Endothelial cell of umbilical vein (primary cell): Measurements from ENCODE around the gene SLC13A1. TPM values are rescaled to one million over a fixed set of nuclear protein-coding genes. Genes with fewer than 3 reads are reported as not detected.

Experiments
- BruUV-seq: library from RNA; stranded (reverse); fragments of 400-500 nt; replicated peaks from 2 replicates; lab custom pipeline; 2021; lab: Mats Ljungman, UMichigan
- CTCF ChIA-PET: fragments of 300-600, 350-600 bp; sonication (Branson Sonifier 250); formaldehyde crosslinking; loops from one replicate; lab custom pipeline; 2021; ENCODE audit warnings: antibody characterized with exemption, inconsistent platforms; lab: Charles Lee
- POLR2A ChIA-PET: fragments of 300-600, 350-600 bp; sonication (Branson Sonifier 250); formaldehyde crosslinking; loops from one replicate; lab custom pipeline; 2021; ENCODE audit warnings: antibody characterized with exemption, inconsistent platforms; lab: Charles Lee
- DNase-seq: peaks from one replicate; pipeline ENCODE4 v3.0.0-alpha.2; 2011; ENCODE audit warnings: low read depth, low spot score
- FAIRE-seq: peaks from 2 replicates; lab custom pipeline; 2011; peaks lifted over from hg19 to GRCh38; lab: Jason Lieb, UNC
- H2AFZ ChIP-seq: 2 replicates; pipeline ENCODE4 v1.6.0; 2012; ENCODE audit warnings: low read depth, low read length, control low read depth, inconsistent platforms
- H3K27ac ChIP-seq: 2 replicates; pipeline ENCODE4 v1.5.1; 2011; ENCODE audit warnings: low read depth, mild to moderate bottlenecking, control low read depth, low read length, moderate library complexity; ENCODE audit not compliant: insufficient read depth
- H3K27me3 ChIP-seq, 2 experiments: 2 replicates each; pipeline versions ENCODE4 v1.6.0 to v1.6.1; 2011; ENCODE audit warnings: low read length in 2 of 2, mixed read lengths in 1 of 2; ENCODE audit not compliant: control insufficient read depth in 2 of 2, insufficient read depth in 2 of 2
- H3K36me3 ChIP-seq, 2 experiments: 2 replicates in 1 of 2; 3 replicates in 1 of 2; pipeline ENCODE4 v1.5.1; 2011; ENCODE audit warnings: low read length in 2 of 2, mild to moderate bottlenecking in 1 of 2, moderate library complexity in 1 of 2; ENCODE audit not compliant: control insufficient read depth in 2 of 2, insufficient read depth in 2 of 2; ENCODE audit errors: extremely low read depth in 1 of 2
- H3K4me1 ChIP-seq: 3 replicates; pipeline ENCODE4 v1.5.1; 2011; ENCODE audit warnings: mild to moderate bottlenecking, low read length; ENCODE audit not compliant: control insufficient read depth, insufficient read depth; ENCODE audit errors: extremely low read depth
- H3K4me2 ChIP-seq: 2 replicates; pipeline ENCODE4 v1.6.1; 2011; ENCODE audit warnings: low read length, control low read depth, mixed read lengths; ENCODE audit not compliant: insufficient read depth
- H3K4me3 ChIP-seq, 3 experiments: fragments of 200-600 bp in 1 of 3; sonication (generic), shearing (Covaris generic) in 1 of 3; replicated peaks in 1 of 3; 2 replicates each; pipeline ENCODE4 v1.5.1; 2011 to 2016; ENCODE audit warnings: control low read depth in 3 of 3, low read length in 3 of 3, mild to moderate bottlenecking in 2 of 3, inconsistent platforms in 1 of 3, low read depth in 1 of 3, moderate library complexity in 1 of 3; ENCODE audit not compliant: insufficient read depth in 1 of 3
- H3K79me2 ChIP-seq: 2 replicates; pipeline ENCODE4 v1.6.0; 2012; ENCODE audit warnings: low read length, inconsistent platforms; ENCODE audit not compliant: control insufficient read depth, insufficient read depth
- H3K9ac ChIP-seq: replicated peaks from 2 replicates; pipeline ENCODE3; 2011; ENCODE audit warnings: low read length, control low read depth; ENCODE audit not compliant: insufficient read depth; ENCODE audit errors: extremely low read depth
- H3K9me1 ChIP-seq: replicated peaks from 3 replicates; pipeline ENCODE4 v1.6.0; 2011; ENCODE audit warnings: mild to moderate bottlenecking, low read length; ENCODE audit not compliant: control insufficient read depth, insufficient read depth; ENCODE audit errors: extremely low read depth
- H3K9me3 ChIP-seq: replicated peaks from 2 replicates; pipeline ENCODE4 v1.5.1; 2012; ENCODE audit warnings: low read length, inconsistent platforms; ENCODE audit not compliant: control insufficient read depth, insufficient read depth
- H4K20me1 ChIP-seq: replicated peaks from 2 replicates; pipeline ENCODE3; 2011; ENCODE audit warnings: mild to moderate bottlenecking, low read length; ENCODE audit not compliant: control insufficient read depth, insufficient read depth; ENCODE audit errors: extremely low read depth
- CTCF ChIP-seq, 2 donors: IDR thresholded peaks; 1 replicate in 1 of 2; 2 replicates in 1 of 2; pipeline ENCODE4 v1.5.1; 2011; ENCODE audit warnings: low read length in 2 of 2, mild to moderate bottlenecking in 2 of 2, moderate library complexity in 2 of 2, control low read depth in 1 of 2, inconsistent platforms in 1 of 2, low read depth in 1 of 2; ENCODE audit not compliant: insufficient read depth in 1 of 2; ENCODE audit errors: extremely low read depth in 1 of 2
- EZH2 ChIP-seq: IDR thresholded peaks from 2 replicates; pipeline ENCODE4 v1.6.1; 2012; ENCODE audit warnings: borderline replicate concordance, low read depth, mild to moderate bottlenecking, moderate library complexity, low read length, inconsistent platforms; ENCODE audit not compliant: severe bottlenecking
- FOS ChIP-seq: IDR thresholded peaks from 2 replicates; pipeline ENCODE4 v1.6.1; 2011; ENCODE audit warnings: mild to moderate bottlenecking, low read length, moderate library complexity, borderline replicate concordance; ENCODE audit not compliant: insufficient read depth
- GATA2 ChIP-seq: IDR thresholded peaks from 2 replicates; pipeline ENCODE4 v1.7.0; 2011; ENCODE audit warnings: low read depth, mild to moderate bottlenecking, moderate library complexity, mixed read lengths, low read length; ENCODE audit not compliant: insufficient read length, insufficient read depth
- JUN ChIP-seq: IDR thresholded peaks from 2 replicates; pipeline ENCODE4 v1.6.1; 2011; ENCODE audit warnings: borderline replicate concordance, low read depth; ENCODE audit not compliant: insufficient read length, insufficient read depth
- MYC ChIP-seq: IDR thresholded peaks from one replicate; pipeline ENCODE4 v1.6.1; 2011; ENCODE audit warnings: mild to moderate bottlenecking, low read depth, low read length
- POLR2A ChIP-seq: IDR thresholded peaks from 2 replicates; pipeline ENCODE4 v1.6.1; 2012; ENCODE audit warnings: low read depth, mild to moderate bottlenecking, control low read depth, low read length
- POLR2AphosphoS5 ChIP-seq: IDR thresholded peaks from 2 replicates; pipeline ENCODE4 v1.6.1; 2012; ENCODE audit warnings: low read depth, mild to moderate bottlenecking, control low read depth, low read length, moderate library complexity; ENCODE audit not compliant: insufficient read depth
- dilution Hi-C: fragments of 300-500 bp; cut with MboI; formaldehyde crosslinking; loops from one replicate; pipeline ENCODE4 v1.15.0; 2019; ENCODE audit warnings: low sequenced_read_pairs; ENCODE audit not compliant: extremely low pct_ligation_motif_present
- intact Hi-C: fragments of 100-400 bp; cut with micrococcal nuclease; formaldehyde crosslinking; loops from one replicate; pipeline ENCODE4 v1.10.0; 2022
- polyA plus RNA-seq, 4 experiments: library from polyadenylated mRNA; depleted of rRNA in 3 of 4; stranded (reverse) in 3 of 4; unstranded in 1 of 4; fragments of >200 nt; gene quantifications; 2 replicates each; pipeline versions ENCODE4 v1.2.1 to v1.2.3, GENCODE V29; 2011 to 2012; ENCODE audit warnings: missing spikeins in 1 of 4
- total RNA-seq: library from RNA; stranded (reverse); gene quantifications from 2 replicates; pipeline ENCODE4 v1.2.3, GENCODE V29; 2021
- TF ChIP-seq, protein P1 (sequence below): IDR thresholded peaks from 2 replicates; pipeline ENCODE4 v1.6.1; 2011; ENCODE audit not compliant: insufficient read depth, insufficient read length

Gene SLC13A1
- total and polyA plus RNA-seq, 2 donors (not counting 3 experiments of a cell fraction or from before 2014, with no cell fraction given): not detected

DNA sequence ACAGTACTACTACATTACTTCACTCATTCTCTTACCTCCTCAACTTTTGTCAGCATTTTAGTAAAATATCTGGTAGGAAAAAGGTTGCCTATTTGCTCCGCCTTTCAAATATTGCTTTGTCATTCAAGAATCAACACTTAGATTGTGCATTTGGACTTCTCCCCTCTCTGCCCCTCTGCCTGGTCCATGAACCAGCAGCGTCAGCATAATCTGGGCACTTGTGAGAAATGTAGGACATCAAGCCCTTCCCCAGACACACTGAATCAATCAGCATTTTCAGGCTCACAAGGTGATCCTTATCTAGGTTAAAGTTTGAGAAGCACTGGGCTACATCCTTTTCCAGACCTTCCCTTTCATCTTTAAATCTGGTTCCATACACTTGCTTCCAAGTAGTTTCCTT, 16.3 kb downstream of the SLC13A1 start:
- no peak for FAIRE-seq
- ChIA-PET CTCF (interaction anchor here (1.1 kb wide), 1 partner anchor 610 kb away, joined by 3 read pairs; no protein-coding TSS in a partner anchor), POLR2A (no interaction called here)
- Histone ChIP-seq H3K27ac (no peak overlapping the region), H3K4me2 (no peak overlapping the region), H3K9ac (no peak overlapping the region), H3K4me1 (no peaks in the 10 kb centered on the region), H4K20me1 (no peaks in the 10 kb centered on the region), H3K36me3 (no peaks in the 10 kb centered on the region), H3K27me3 (no peaks in the 10 kb centered on the region), H3K79me2 (no peaks in the 10 kb centered on the region), H3K9me3 (no peaks in the 10 kb centered on the region), H3K9me1 (no peaks in the 10 kb centered on the region), H3K4me3 (no peak overlapping the region), H2AFZ (no peak overlapping the region)
- no peak for DNase-seq
- no peak for TF ChIP-seq EZH2
- no peak for TF ChIP-seq POLR2AphosphoS5
- no peak for TF ChIP-seq CTCF (IDR thresholded peaks at IDR 0.05; ENCODE audit: extremely low read depth in 1 of 2, insufficient read depth in 1 of 2, low read depth in 1 of 2, low read length in 2 of 2)
- intact Hi-C loops (no loop called here), dilution Hi-C loops (no loop called here)
- BruUV-seq: no TSS peak

DNA sequence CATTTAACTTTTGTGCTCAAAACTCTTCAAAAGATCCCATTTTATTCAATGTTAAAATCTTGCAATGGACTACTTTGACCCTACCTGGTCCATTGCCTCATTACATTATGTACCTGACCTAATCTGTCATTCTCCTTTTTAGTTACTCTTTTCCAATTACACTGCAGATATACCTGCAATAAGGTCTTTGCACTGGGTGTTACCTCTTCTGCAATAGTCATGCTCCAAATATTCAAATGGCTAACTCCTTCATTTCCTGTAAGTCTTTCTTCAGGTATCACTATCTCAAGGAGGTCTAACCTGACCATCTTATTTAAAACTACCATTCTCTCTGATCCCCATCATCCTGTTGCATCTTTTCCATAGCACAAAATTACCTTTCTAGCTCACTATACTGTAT, 22.3 kb downstream of the SLC13A1 start:
- BruUV-seq: no TSS peak
- FAIRE-seq (no peak), DNase-seq (no peak)
- H4K20me1 ChIP-seq: no peaks in the 10 kb centered on the region
- no peak overlapping the region for H3K4me3 ChIP-seq
- H3K9me1 ChIP-seq: no peaks in the 10 kb centered on the region
- dilution Hi-C loops (no loop called here), intact Hi-C loops (no loop called here)
- CTCF ChIA-PET: no interaction called here
- H2AFZ ChIP-seq: no peak overlapping the region
- no peaks in the 10 kb centered on the region for H3K27me3 ChIP-seq
- no peaks in the 10 kb centered on the region for H3K79me2 ChIP-seq
- TF ChIP-seq EZH2 (no peak), FOS (no peak), JUN (no peak), GATA2 (no peak), POLR2A (no peak), MYC (no peak), CTCF (IDR thresholded peaks at IDR 0.05; ENCODE audit: extremely low read depth in 1 of 2, insufficient read depth in 1 of 2, low read depth in 1 of 2, low read length in 2 of 2) (no peak), POLR2AphosphoS5 (no peak)
- TF ChIP-seq, protein P1, sequence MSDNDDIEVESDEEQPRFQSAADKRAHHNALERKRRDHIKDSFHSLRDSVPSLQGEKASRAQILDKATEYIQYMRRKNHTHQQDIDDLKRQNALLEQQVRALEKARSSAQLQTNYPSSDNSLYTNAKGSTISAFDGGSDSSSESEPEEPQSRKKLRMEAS: no peak
- H3K36me3 ChIP-seq: no peaks in the 10 kb centered on the region
- H3K9me3 ChIP-seq: no peaks in the 10 kb centered on the region
- no peak overlapping the region for H3K9ac ChIP-seq
- H3K4me1 ChIP-seq: no peaks in the 10 kb centered on the region
- H3K4me2 ChIP-seq: no peak overlapping the region
- POLR2A ChIA-PET: no interaction called here
- no peak overlapping the region for H3K27ac ChIP-seq
